CD14-positive monocyte (primary cell): ENCODE results near the gene PLCXD3. TPM values are rescaled to one million over a fixed set of nuclear protein-coding genes. Genes with fewer than 3 reads are reported as not detected.

Source experiments
- DNase-seq, 3 donors: peaks; one replicate each; pipeline ENCODE4 v3.0.0-alpha.2; 2011 to 2022
- H2AFZ ChIP-seq: 2 replicates; pipeline ENCODE4 v1.6.0; 2012; ENCODE audit warnings: mild to moderate bottlenecking, low read depth, low read length, inconsistent platforms; ENCODE audit not compliant: insufficient read depth, poor library complexity, severe bottlenecking
- H3K27ac ChIP-seq, 2 donors: 1 replicate in 1 of 2; 2 replicates in 1 of 2; pipeline ENCODE4 v1.5.1; 2012 to 2013; ENCODE audit warnings: low read length in 2 of 2, control low read depth in 1 of 2, inconsistent platforms in 1 of 2, low read depth in 1 of 2, mild to moderate bottlenecking in 1 of 2
- H3K27me3 ChIP-seq, 2 donors: one replicate each; pipeline versions ENCODE4 v1.6.0 to v1.6.1; 2011 to 2013; ENCODE audit warnings: low read length in 2 of 2; ENCODE audit not compliant: control insufficient read depth in 2 of 2, insufficient read depth in 2 of 2
- H3K36me3 ChIP-seq, 2 donors: replicated peaks in 1 of 2; 1 replicate in 1 of 2; 2 replicates in 1 of 2; pipeline versions ENCODE4 v1.5.1 to v1.6.1; 2012 to 2013; ENCODE audit warnings: low read length in 2 of 2, control low read depth in 1 of 2, inconsistent platforms in 1 of 2, mild to moderate bottlenecking in 1 of 2; ENCODE audit not compliant: insufficient read depth in 2 of 2, control insufficient read depth in 1 of 2
- H3K4me1 ChIP-seq, 2 donors: 1 replicate in 1 of 2; 2 replicates in 1 of 2; pipeline versions ENCODE4 v1.5.1 to v1.6.1; 2012 to 2013; ENCODE audit warnings: low read length in 2 of 2, control low read depth in 1 of 2, inconsistent platforms in 1 of 2, mild to moderate bottlenecking in 1 of 2, moderate library complexity in 1 of 2; ENCODE audit not compliant: insufficient read depth in 2 of 2, control insufficient read depth in 1 of 2
- H3K4me2 ChIP-seq: replicated peaks from 2 replicates; pipeline ENCODE3; 2012; ENCODE audit warnings: low read length, moderate library complexity, mild to moderate bottlenecking; ENCODE audit not compliant: poor library complexity, severe bottlenecking; ENCODE audit errors: extremely low read depth
- H3K4me3 ChIP-seq, 3 experiments: fragments of 200-600 bp in 1 of 3; sonication (generic) in 1 of 3; replicated peaks in 1 of 3; 1 replicate in 2 of 3; 2 replicates in 1 of 3; pipeline ENCODE4 v1.5.1; 2011 to 2013; ENCODE audit warnings: low read length in 3 of 3, mild to moderate bottlenecking in 3 of 3, control low read depth in 2 of 3, low read depth in 2 of 3, inconsistent platforms in 1 of 3, moderate library complexity in 1 of 3
- H3K79me2 ChIP-seq: 2 replicates; pipeline ENCODE4 v1.6.0; 2012; ENCODE audit warnings: mild to moderate bottlenecking, control low read depth, inconsistent platforms, low read length, moderate library complexity; ENCODE audit not compliant: insufficient read depth
- H3K9ac ChIP-seq: 2 replicates; pipeline ENCODE4 v1.6.0; 2017; ENCODE audit warnings: low read length, mild to moderate bottlenecking; ENCODE audit not compliant: insufficient read depth, poor library complexity, severe bottlenecking
- H3K9me3 ChIP-seq, 2 donors: replicated peaks in 1 of 2; 1 replicate in 1 of 2; 2 replicates in 1 of 2; pipeline versions ENCODE4 v1.5.1 to v1.6.1; 2012 to 2013; ENCODE audit warnings: low read length in 2 of 2, control low read depth in 1 of 2; ENCODE audit not compliant: control insufficient read depth in 1 of 2, insufficient read depth in 1 of 2
- H4K20me1 ChIP-seq: 2 replicates; pipeline ENCODE4 v1.6.0; 2012; ENCODE audit warnings: mild to moderate bottlenecking, low read length, control low read depth, moderate library complexity; ENCODE audit not compliant: insufficient read depth
- H3K27ac Mint-ChIP-seq, 7 donors: one replicate each; pipeline ENCODE4 v1.8.0; 2020; ENCODE audit warnings: mild to moderate bottlenecking in 7 of 7, mixed read lengths in 7 of 7, moderate library complexity in 6 of 7, inconsistent platforms in 2 of 7
- H3K27me3 Mint-ChIP-seq, 3 donors: one replicate each; pipeline ENCODE4 v1.8.0; 2021 to 2022; ENCODE audit warnings: low read depth in 3 of 3, mild to moderate bottlenecking in 3 of 3, mixed read lengths in 3 of 3, moderate library complexity in 3 of 3, inconsistent platforms in 1 of 3
- H3K36me3 Mint-ChIP-seq, 2 donors: one replicate each; pipeline ENCODE4 v1.8.0; 2020; ENCODE audit warnings: mixed read lengths in 2 of 2, inconsistent platforms in 1 of 2, mild to moderate bottlenecking in 1 of 2
- H3K4me1 Mint-ChIP-seq: one replicate; pipeline ENCODE4 v1.8.0; 2020; ENCODE audit warnings: mild to moderate bottlenecking, mixed read lengths
- H3K4me3 Mint-ChIP-seq, 2 donors: one replicate each; pipeline ENCODE4 v1.8.0; 2020; ENCODE audit warnings: mild to moderate bottlenecking in 2 of 2, mixed read lengths in 2 of 2, moderate library complexity in 1 of 2
- H3K9me3 Mint-ChIP-seq, 7 donors: one replicate each; pipeline ENCODE4 v1.8.0; 2020 to 2022; ENCODE audit warnings: mixed read lengths in 7 of 7, mild to moderate bottlenecking in 6 of 7, moderate library complexity in 6 of 7, inconsistent platforms in 2 of 7
- CTCF ChIP-seq: fragments of 200-600 bp; IDR thresholded peaks from one replicate; pipeline ENCODE4 v1.8.0; 2022; ENCODE audit warnings: antibody characterized with exemption, mild to moderate bottlenecking
- WGBS: methylation state at CpG from one replicate; pipeline ENCODE4 v1.1.5; 2013; ENCODE audit warnings: missing lambda C conversion rate; ENCODE audit not compliant: insufficient coverage; 5-methylcytosine and 5-hydroxymethylcytosine counted together
- intact Hi-C, 2 donors: fragments of 100-400 bp; cut with micrococcal nuclease; formaldehyde crosslinking; loops; one replicate each; pipeline versions ENCODE4 v1.15.0 to v1.15.1; 2023
- polyA plus RNA-seq, 3 donors: library from polyadenylated mRNA; depleted of rRNA in 1 of 3; unstranded in 2 of 3; stranded (reverse) in 1 of 3; fragments of 300-500 nt in 2 of 3; fragments of >200 nt in 1 of 3; fragmentation: Illumina TruSeq in 2 of 3; gene quantifications; 1 replicate in 2 of 3; 2 replicates in 1 of 3; pipeline ENCODE4 v1.2.3, GENCODE V29; 2012 to 2021

Gene PLCXD3
- polyA plus RNA-seq, 3 donors = not detected

GRCh38 chr5:41263335-41263734, 247.1 kb downstream of the PLCXD3 start:
- H2AFZ ChIP-seq = no peak overlapping the region
- no peak overlapping the region for H3K4me3 ChIP-seq
- no peaks in the 10 kb centered on the region for H4K20me1 ChIP-seq
- H3K9ac ChIP-seq = no peak overlapping the region
- H3K4me2 ChIP-seq = no peak overlapping the region
- no peaks in the 10 kb centered on the region for H3K27me3 Mint-ChIP-seq
- 60% methylated on average over 1 of the region's 2 CpGs for WGBS
- H3K36me3 Mint-ChIP-seq = no peaks in the 10 kb centered on the region
- intact Hi-C loops = no loop called here
- no peaks in the 10 kb centered on the region for H3K9me3 ChIP-seq
- DNase-seq = no peak
- H3K27ac ChIP-seq = no peak overlapping the region
- no peaks in the 10 kb centered on the region for H3K79me2 ChIP-seq
- no peak overlapping the region for H3K27ac Mint-ChIP-seq
- H3K4me1 ChIP-seq = no peaks in the 10 kb centered on the region
- peaks cover 0 to 3% (median 2%) of the 10 kb centered on the region in 7 donors for H3K9me3 Mint-ChIP-seq
- no peak overlapping the region for H3K4me3 Mint-ChIP-seq
- TF ChIP-seq CTCF = no peak
- no peaks in the 10 kb centered on the region for H3K27me3 ChIP-seq
- no peaks in the 10 kb centered on the region for H3K4me1 Mint-ChIP-seq
- H3K36me3 ChIP-seq = no peaks in the 10 kb centered on the region
